SK-N-MC (cell line): ENCODE results near the gene COPS6.

Experiments
- EZH2 ChIP-seq: fragments of 200-600 bp; sonication (generic); IDR thresholded peaks from one replicate; pipeline ENCODE4 v1.6.1; 2017; ENCODE audit warnings: antibody characterized with exemption
- FOXP2 ChIP-seq: optimal IDR thresholded peaks from 2 replicates; pipeline ENCODE3; 2011; ENCODE audit warnings: mild to moderate bottlenecking, moderate library complexity; ENCODE audit not compliant: insufficient read depth; ENCODE audit errors: extremely low read length, control extremely low read depth
- POLR2AphosphoS5 ChIP-seq: IDR thresholded peaks from 2 replicates; pipeline ENCODE4 v1.6.1; 2012; ENCODE audit warnings: mild to moderate bottlenecking, low read depth, low read length, borderline replicate concordance

GRCh38 chr7:100107890-100108289 lies 19.1 kb downstream of the COPS6 start:
- TF ChIP-seq POLR2AphosphoS5 (no peak), EZH2 (no peak), FOXP2 (no peak)
